OCI-LY3 (cell line): ENCODE measurements around the gene LAMA4.

Experiments used
- H2AFZ ChIP-seq: fragments of 200-600, 300-600 bp; shearing (Covaris generic); 2 replicates; pipeline ENCODE4 v1.6.0; 2014; ENCODE audit warnings: antibody characterized with exemption, low read depth, low read length
- H3K27ac ChIP-seq: fragments of 200-600, 300-600 bp; sonication (generic); 2 replicates; pipeline ENCODE4 v1.5.1; 2014; ENCODE audit warnings: mild to moderate bottlenecking, low read length, moderate library complexity, mixed read lengths
- H3K27me3 ChIP-seq: fragments of 200-600, 300-600 bp; sonication (generic); 2 replicates; pipeline ENCODE4 v1.6.1; 2014; ENCODE audit warnings: low read depth, low read length, mixed read lengths
- H3K36me3 ChIP-seq: fragments of 200-600, 300-600 bp; sonication (generic); replicated peaks from 2 replicates; pipeline ENCODE3; 2014; ENCODE audit warnings: low read depth, low read length, mixed read lengths
- H3K4me1 ChIP-seq: fragments of 300-600, 200-600 bp; sonication (generic); 2 replicates; pipeline ENCODE4 v1.6.1; 2014; ENCODE audit warnings: low read length, mixed read lengths
- H3K4me2 ChIP-seq: fragments of 200-600, 300-600 bp; sonication (generic); 2 replicates; pipeline ENCODE4 v1.6.1; 2014; ENCODE audit warnings: low read length, mixed read lengths
- H3K4me3 ChIP-seq: fragments of 300-600, 200-600 bp; sonication (generic); 2 replicates; pipeline ENCODE4 v1.5.1; 2014; ENCODE audit warnings: antibody characterized with exemption, mild to moderate bottlenecking, low read length, moderate library complexity
- H3K79me2 ChIP-seq: fragments of 300-600, 200-600 bp; shearing (Covaris generic); 2 replicates; pipeline ENCODE4 v1.6.1; 2014; ENCODE audit warnings: mild to moderate bottlenecking, low read length, mixed read lengths
- H3K9ac ChIP-seq: fragments of 300-600, 200-600 bp; shearing (Covaris generic); 2 replicates; pipeline ENCODE4 v1.6.0; 2014; ENCODE audit warnings: mild to moderate bottlenecking, low read length, moderate library complexity
- H3K9me3 ChIP-seq: fragments of 200-600, 300-600 bp; shearing (Covaris generic); 2 replicates; pipeline ENCODE4 v1.6.1; 2014; ENCODE audit warnings: low read length, mixed read lengths; ENCODE audit not compliant: insufficient read depth
- H4K20me1 ChIP-seq: fragments of 200-600, 300-600 bp; sonication (generic); 2 replicates; pipeline ENCODE4 v1.6.1; 2016; ENCODE audit warnings: low read length, mixed read lengths; ENCODE audit not compliant: insufficient read depth
- EZH2phosphoT487 ChIP-seq: fragments of 200-600 bp; shearing (Covaris generic); IDR thresholded peaks from 2 replicates; pipeline ENCODE4 v1.6.1; 2018; ENCODE audit warnings: antibody characterized with exemption, mixed run types, low read depth
- TF ChIP-seq, protein P1 (sequence below): fragments of 200-600, 300-600 bp; sonication (generic); IDR thresholded peaks from 2 replicates; pipeline ENCODE4 v1.5.1; 2014; ENCODE audit warnings: antibody characterized with exemption, low read length, low read depth

The LAMA4 gene

DNA sequence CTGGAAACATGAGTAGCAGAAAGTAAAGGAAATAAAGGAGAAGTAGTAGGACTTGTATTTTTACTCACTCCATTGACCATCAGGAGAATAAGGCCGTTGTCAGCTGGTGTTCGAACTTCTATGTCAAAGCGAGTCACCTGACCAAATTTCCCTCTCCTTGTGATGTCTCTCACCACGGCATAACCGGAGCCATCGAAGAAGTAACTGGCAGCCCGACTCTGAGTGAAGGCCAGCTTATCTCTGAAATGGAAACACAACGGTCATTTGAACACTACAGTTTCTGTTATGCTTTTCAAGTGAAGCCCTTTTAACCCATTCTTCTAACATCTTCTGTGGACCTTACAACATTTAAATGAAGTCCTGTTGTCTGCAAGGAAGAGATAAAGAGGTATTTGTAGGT lies 115.3 kb downstream of the LAMA4 start:
- Histone ChIP-seq H3K9ac (no peak overlapping the region), H3K27ac (no peak overlapping the region), H3K9me3 (no peaks in the 10 kb centered on the region), H3K27me3 (no peaks in the 10 kb centered on the region), H3K4me1 (no peaks in the 10 kb centered on the region), H4K20me1 (no peaks in the 10 kb centered on the region), H3K79me2 (no peaks in the 10 kb centered on the region), H3K4me2 (no peak overlapping the region), H2AFZ (no peak overlapping the region), H3K36me3 (no peaks in the 10 kb centered on the region), H3K4me3 (no peak overlapping the region)
- TF ChIP-seq EZH2phosphoT487 = no peak
- TF ChIP-seq, protein P1, sequence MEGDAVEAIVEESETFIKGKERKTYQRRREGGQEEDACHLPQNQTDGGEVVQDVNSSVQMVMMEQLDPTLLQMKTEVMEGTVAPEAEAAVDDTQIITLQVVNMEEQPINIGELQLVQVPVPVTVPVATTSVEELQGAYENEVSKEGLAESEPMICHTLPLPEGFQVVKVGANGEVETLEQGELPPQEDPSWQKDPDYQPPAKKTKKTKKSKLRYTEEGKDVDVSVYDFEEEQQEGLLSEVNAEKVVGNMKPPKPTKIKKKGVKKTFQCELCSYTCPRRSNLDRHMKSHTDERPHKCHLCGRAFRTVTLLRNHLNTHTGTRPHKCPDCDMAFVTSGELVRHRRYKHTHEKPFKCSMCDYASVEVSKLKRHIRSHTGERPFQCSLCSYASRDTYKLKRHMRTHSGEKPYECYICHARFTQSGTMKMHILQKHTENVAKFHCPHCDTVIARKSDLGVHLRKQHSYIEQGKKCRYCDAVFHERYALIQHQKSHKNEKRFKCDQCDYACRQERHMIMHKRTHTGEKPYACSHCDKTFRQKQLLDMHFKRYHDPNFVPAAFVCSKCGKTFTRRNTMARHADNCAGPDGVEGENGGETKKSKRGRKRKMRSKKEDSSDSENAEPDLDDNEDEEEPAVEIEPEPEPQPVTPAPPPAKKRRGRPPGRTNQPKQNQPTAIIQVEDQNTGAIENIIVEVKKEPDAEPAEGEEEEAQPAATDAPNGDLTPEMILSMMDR = no peak

DNA sequence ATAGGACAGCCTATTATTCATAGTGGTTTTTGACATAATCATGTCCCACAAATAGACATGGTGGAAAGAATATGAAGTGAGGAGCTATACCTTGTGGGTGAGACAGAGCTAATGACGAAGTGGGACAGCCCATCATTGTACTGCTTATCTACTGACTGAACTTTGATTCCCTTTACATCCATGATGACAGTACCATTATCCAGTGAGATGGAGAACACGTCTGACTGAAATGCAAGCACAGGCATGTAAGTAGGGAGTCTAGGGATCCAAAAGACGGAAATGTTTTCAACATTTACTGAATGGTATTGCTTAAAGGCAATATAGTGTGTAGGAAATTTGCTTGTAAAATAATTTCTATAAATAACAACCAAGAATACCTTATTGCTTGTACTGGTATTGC lies 123.5 kb downstream of the LAMA4 start:
- no peaks in the 10 kb centered on the region for H4K20me1 ChIP-seq
- H3K27me3 ChIP-seq = no peaks in the 10 kb centered on the region
- H3K9me3 ChIP-seq = no peaks in the 10 kb centered on the region
- no peaks in the 10 kb centered on the region for H3K36me3 ChIP-seq
- no peaks in the 10 kb centered on the region for H3K4me1 ChIP-seq
- no peak overlapping the region for H3K4me3 ChIP-seq
- H3K4me2 ChIP-seq = no peak overlapping the region
- no peak overlapping the region for H3K27ac ChIP-seq
- no peaks in the 10 kb centered on the region for H3K79me2 ChIP-seq
- no peak overlapping the region for H3K9ac ChIP-seq
- H2AFZ ChIP-seq = no peak overlapping the region
- TF ChIP-seq, protein P1 = no peak
- no peak for TF ChIP-seq EZH2phosphoT487

DNA sequence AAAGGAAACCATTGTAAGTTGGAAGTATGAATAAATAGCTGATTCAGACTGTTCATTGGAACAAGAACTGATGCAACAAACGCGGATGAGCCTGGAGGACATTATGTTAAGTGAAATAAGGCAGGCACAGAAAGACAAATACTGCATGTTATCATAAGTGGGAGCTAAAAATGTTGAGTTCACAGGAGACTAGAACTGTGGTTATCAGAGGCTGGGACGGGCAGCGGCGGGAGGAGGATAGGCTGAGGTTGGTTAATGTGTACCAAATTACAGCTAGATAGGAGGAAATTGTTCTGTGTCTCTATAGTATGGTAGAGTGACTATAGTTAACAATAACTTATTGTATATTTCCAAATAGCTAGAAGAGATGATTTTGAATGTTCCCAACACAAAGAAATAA lies 126.2 kb downstream of the LAMA4 start:
- no peak for TF ChIP-seq EZH2phosphoT487
- TF ChIP-seq, protein P1 = no peak
- no peak overlapping the region for H3K4me2 ChIP-seq
- no peak overlapping the region for H2AFZ ChIP-seq
- no peaks in the 10 kb centered on the region for H3K4me1 ChIP-seq
- H3K4me3 ChIP-seq = no peak overlapping the region
- H3K79me2 ChIP-seq = no peaks in the 10 kb centered on the region
- H3K27me3 ChIP-seq = no peaks in the 10 kb centered on the region
- no peaks in the 10 kb centered on the region for H3K9me3 ChIP-seq
- no peaks in the 10 kb centered on the region for H4K20me1 ChIP-seq
- no peak overlapping the region for H3K27ac ChIP-seq
- H3K9ac ChIP-seq = no peak overlapping the region
- no peaks in the 10 kb centered on the region for H3K36me3 ChIP-seq

DNA sequence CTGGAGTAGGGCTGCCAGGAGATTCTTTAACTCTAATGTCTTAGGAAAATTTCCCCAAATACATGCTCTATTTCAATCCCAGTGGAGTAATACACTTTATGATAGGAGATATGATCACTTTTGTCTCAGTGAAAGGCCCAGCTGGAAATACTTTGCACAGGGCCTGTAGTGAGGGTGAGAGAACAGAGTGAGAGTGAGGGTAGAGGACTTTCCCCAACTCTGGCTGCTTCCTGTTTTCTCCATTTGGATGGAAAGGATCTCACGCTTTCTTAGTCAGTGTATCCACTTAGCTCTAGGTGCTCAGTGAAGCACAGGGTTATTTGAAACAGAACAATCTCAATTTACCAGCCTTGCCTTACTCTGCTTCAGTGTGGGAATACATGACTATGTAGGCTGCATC lies 130.4 kb downstream of the LAMA4 start:
- H2AFZ ChIP-seq = no peak overlapping the region
- no peak overlapping the region for H3K4me3 ChIP-seq
- H3K4me2 ChIP-seq = no peak overlapping the region
- TF ChIP-seq EZH2phosphoT487 = no peak
- TF ChIP-seq, protein P1 = no peak
- H3K9me3 ChIP-seq = no peaks in the 10 kb centered on the region
- H3K9ac ChIP-seq = no peak overlapping the region
- H3K27me3 ChIP-seq = no peaks in the 10 kb centered on the region
- H4K20me1 ChIP-seq = no peaks in the 10 kb centered on the region
- H3K36me3 ChIP-seq = no peaks in the 10 kb centered on the region
- H3K27ac ChIP-seq = no peak overlapping the region
- no peaks in the 10 kb centered on the region for H3K79me2 ChIP-seq
- no peaks in the 10 kb centered on the region for H3K4me1 ChIP-seq
